Effector CD4-positive, alpha-beta T cell (primary cell): Measurements from ENCODE around the gene PTGIR.

Experiments used
- DNase-seq: peaks from one replicate; pipeline ENCODE4 v3.0.0-alpha.2; 2020

The PTGIR gene

GRCh38 chr19:46613525-46613924, 11.4 kb downstream of the PTGIR start:
- DNase-seq, result no peak

GRCh38 chr19:46611776-46612175, 13.1 kb downstream of the PTGIR start:
- no peak for DNase-seq

- no peak for DNase-seq
These were observed 13.8 kb downstream of the PTGIR start for GRCh38 chr19:46610851-46611770.

GRCh38 chr19:46610413-46610775, 14.5 kb downstream of the PTGIR start:
- DNase-seq, result no peak

- DNase-seq, result no peak
These were observed 15.1 kb downstream of the PTGIR start for GRCh38 chr19:46609511-46610412.

- no peak for DNase-seq
These were observed 16.1 kb downstream of the PTGIR start for GRCh38 chr19:46608581-46609345.

GRCh38 chr19:46608178-46608577, 16.7 kb downstream of the PTGIR start:
- no peak for DNase-seq

GRCh38 chr19:46607448-46607841, 17.4 kb downstream of the PTGIR start:
- no peak for DNase-seq

- no peak for DNase-seq
These were observed 18.0 kb downstream of the PTGIR start for GRCh38 chr19:46606681-46607447.

- DNase-seq, result no peak
These were observed 18.9 kb downstream of the PTGIR start for GRCh38 chr19:46606019-46606418.

- no peak for DNase-seq
These were observed 19.5 kb downstream of the PTGIR start for GRCh38 chr19:46605356-46605821.

GRCh38 chr19:46604781-46605355, 20.0 kb downstream of the PTGIR start:
- DNase-seq, result no peak

GRCh38 chr19:46603752-46604231, 21.1 kb downstream of the PTGIR start:
- no peak for DNase-seq

GRCh38 chr19:46603195-46603637, 21.7 kb downstream of the PTGIR start:
- no peak for DNase-seq

- DNase-seq, result no peak
These were observed 22.3 kb downstream of the PTGIR start for GRCh38 chr19:46602392-46603194.

GRCh38 chr19:46601318-46602224, 23.3 kb downstream of the PTGIR start, which contains the start of gene CALM3:
TSS of gene CALM3 (plus strand) at chr19:46601330. CDS start at chr19:46601435, 105 bp downstream.
- DNase-seq, result no peak

- peak; percentile 95 for DNase-seq
These were observed 24.2 kb downstream of the PTGIR start for GRCh38 chr19:46600384-46601317.
